ENCODE results near the gene IGSF21.
"Not testable (repeated sequence)": the region's sequence is repeated elsewhere in the genome, so short reads cannot be mapped to it uniquely, and the experiment has no call there.

IGSF21 gene

GRCh38 chr1:18360251-18360650 lies 252.7 kb downstream of the IGSF21 start:
- H3K27ac ChIP-seq (ENCODE audit: low read depth, low read length), result no peak overlapping the region
- H3K27me3 ChIP-seq (ENCODE audit: control insufficient read depth in 1 of 2, insufficient read depth in 2 of 2, low read length in 2 of 2), result peaks cover 0 to 49% of the 10 kb centered on the region in 2 donors
- H3K36me3 ChIP-seq (ENCODE audit: insufficient read depth, low read length), result no peaks in the 10 kb centered on the region

GRCh38 chr1:18362150-18362549 lies 254.6 kb downstream of the IGSF21 start:
- Histone ChIP-seq H3K4me1 (ENCODE audit: insufficient read depth, low read length) (no peaks in the 10 kb centered on the region), H3K9me3 (ENCODE audit: low read length) (no peaks in the 10 kb centered on the region), H3K4me3 (ENCODE audit: low read depth in 1 of 2, low read length in 2 of 2) (no peak overlapping the region), H3K27me3 (ENCODE audit: control insufficient read depth in 1 of 2, insufficient read depth in 2 of 2, low read length in 2 of 2) (peaks cover 0 to 36% of the 10 kb centered on the region in 2 donors), H3K27ac (ENCODE audit: low read depth, low read length) (no peak overlapping the region), H3K9ac (ENCODE audit: low read length) (no peak overlapping the region), H3K36me3 (ENCODE audit: insufficient read depth, low read length) (no peaks in the 10 kb centered on the region)

More at GRCh38 chr1:18360251-18360650, 252.7 kb downstream of the IGSF21 start:
- no peaks in the 10 kb centered on the region for H3K9me3 ChIP-seq (ENCODE audit: low read length)
- no peak overlapping the region for H3K9ac ChIP-seq (ENCODE audit: low read length)
- no peaks in the 10 kb centered on the region for H3K4me1 ChIP-seq (ENCODE audit: insufficient read depth, low read length)
- no peak overlapping the region for H3K4me3 ChIP-seq (ENCODE audit: low read depth in 1 of 2, low read length in 2 of 2)

- H3K4me1 ChIP-seq (ENCODE audit: insufficient read depth, low read length), result no peaks in the 10 kb centered on the region
- H3K4me3 ChIP-seq (ENCODE audit: low read depth in 1 of 2, low read length in 2 of 2), result no peak overlapping the region
- H3K9ac ChIP-seq (ENCODE audit: low read length), result no peak overlapping the region
- no peak overlapping the region for H3K27ac ChIP-seq (ENCODE audit: low read depth, low read length)
- peaks cover 0 to 36% of the 10 kb centered on the region in 2 donors for H3K27me3 ChIP-seq (ENCODE audit: control insufficient read depth in 1 of 2, insufficient read depth in 2 of 2, low read length in 2 of 2)
- no peaks in the 10 kb centered on the region for H3K9me3 ChIP-seq (ENCODE audit: low read length)
- no peaks in the 10 kb centered on the region for H3K36me3 ChIP-seq (ENCODE audit: insufficient read depth, low read length)
These were observed 255.8 kb downstream of the IGSF21 start for GRCh38 chr1:18363436-18363835.

DNA sequence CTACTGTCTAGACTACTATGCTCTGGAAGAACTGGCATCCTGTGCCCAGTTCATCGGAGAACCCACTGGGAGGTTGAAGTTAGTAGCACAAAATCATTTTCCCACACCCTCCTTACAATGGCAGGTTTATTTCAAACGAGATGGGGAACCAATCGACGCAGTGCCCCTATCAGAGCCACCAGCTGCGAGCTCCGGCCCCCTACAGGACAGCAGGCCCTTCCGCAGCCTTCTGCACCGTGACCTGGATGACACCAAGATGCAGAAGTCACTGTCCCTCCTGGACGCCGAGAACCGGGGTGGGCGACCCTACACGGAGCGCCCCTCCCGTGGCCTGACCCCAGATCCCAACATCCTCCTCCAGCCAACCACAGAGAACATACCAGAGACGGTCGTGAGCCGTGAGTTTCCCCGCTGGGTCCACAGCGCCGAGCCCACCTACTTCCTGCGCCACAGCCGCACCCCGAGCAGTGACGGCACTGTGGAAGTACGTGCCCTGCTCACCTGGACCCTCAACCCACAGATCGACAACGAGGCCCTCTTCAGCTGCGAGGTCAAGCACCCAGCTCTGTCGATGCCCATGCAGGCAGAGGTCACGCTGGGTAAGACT lies 257.6 kb downstream of the IGSF21 start:
- Histone ChIP-seq H3K4me3 (ENCODE audit: low read depth in 1 of 2, low read length in 2 of 2) (no peak overlapping the region), H3K9me3 (ENCODE audit: low read length) (no peaks in the 10 kb centered on the region), H3K9ac (ENCODE audit: low read length) (no peak overlapping the region), H3K36me3 (ENCODE audit: insufficient read depth, low read length) (no peaks in the 10 kb centered on the region), H3K27me3 (ENCODE audit: control insufficient read depth in 1 of 2, insufficient read depth in 2 of 2, low read length in 2 of 2) (peaks cover 0 to 25% of the 10 kb centered on the region in 2 donors), H3K27ac (ENCODE audit: low read depth, low read length) (no peak overlapping the region), H3K4me1 (ENCODE audit: insufficient read depth, low read length) (no peaks in the 10 kb centered on the region)

DNA sequence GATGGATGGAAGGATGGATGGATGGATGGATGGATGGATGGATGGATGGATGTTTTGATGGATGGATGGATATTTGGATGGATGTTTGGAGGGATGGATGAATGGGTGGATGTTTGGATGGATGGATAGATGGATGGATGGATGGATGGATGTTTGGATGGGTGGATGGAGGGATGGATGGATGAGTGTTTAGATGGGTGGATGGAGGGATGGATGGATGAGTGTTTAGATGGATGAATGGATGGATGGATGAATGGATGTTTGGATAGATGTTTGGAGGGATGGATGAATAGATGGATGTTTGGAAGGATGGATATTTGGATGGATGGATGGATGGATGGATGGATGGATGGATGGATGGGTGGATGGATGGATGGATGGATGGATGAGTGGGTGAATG lies 264.9 kb downstream of the IGSF21 start:
- not testable (repeated sequence) for H3K27ac ChIP-seq (ENCODE audit: low read depth, low read length); H3K4me3 ChIP-seq (ENCODE audit: low read depth in 1 of 2, low read length in 2 of 2); H3K9ac ChIP-seq (ENCODE audit: low read length); H3K4me1 ChIP-seq (ENCODE audit: insufficient read depth, low read length); H3K27me3 ChIP-seq (ENCODE audit: control insufficient read depth in 1 of 2, insufficient read depth in 2 of 2, low read length in 2 of 2); H3K36me3 ChIP-seq (ENCODE audit: insufficient read depth, low read length); H3K9me3 ChIP-seq (ENCODE audit: low read length)

- H3K4me1 ChIP-seq (ENCODE audit: insufficient read depth, low read length), result no peaks in the 10 kb centered on the region
These were observed 265.6 kb downstream of the IGSF21 start for GRCh38 chr1:18373151-18373550.

DNA sequence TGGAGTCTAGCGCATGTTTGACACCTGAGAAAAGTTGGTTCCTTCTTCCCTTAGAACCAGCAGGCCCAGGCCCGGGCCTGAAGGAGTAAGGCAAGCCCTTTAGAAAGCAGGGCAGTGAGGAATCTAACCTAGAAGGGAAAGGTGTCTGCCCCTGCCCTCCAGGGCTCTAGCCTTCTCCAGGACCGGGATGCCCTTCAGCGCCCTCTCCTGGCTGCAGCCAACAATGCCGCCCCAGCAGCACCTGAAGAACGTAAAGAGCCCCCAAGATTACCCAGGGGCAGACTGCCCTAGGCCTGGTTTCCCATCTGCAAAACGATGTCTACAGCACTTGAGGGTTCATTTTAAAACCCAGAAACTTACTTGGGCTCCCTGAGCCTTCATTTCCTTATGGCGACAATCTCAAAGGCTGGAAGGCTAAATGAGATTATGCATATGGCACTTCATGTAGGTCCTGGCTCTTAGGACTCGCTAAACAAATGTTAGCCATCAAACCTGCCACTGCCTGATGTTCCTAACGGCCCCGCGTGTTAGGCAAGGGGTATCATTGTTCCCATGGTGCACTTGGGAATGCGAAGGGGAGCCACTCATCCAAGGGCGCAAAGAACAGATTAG lies 266.4 kb downstream of the IGSF21 start:
- H3K9ac ChIP-seq (ENCODE audit: low read length), result no peak overlapping the region
- H3K4me1 ChIP-seq (ENCODE audit: insufficient read depth, low read length), result no peaks in the 10 kb centered on the region

More at GRCh38 chr1:18373151-18373550, 265.6 kb downstream of the IGSF21 start:
- Histone ChIP-seq H3K27ac (ENCODE audit: low read depth, low read length) (no peak overlapping the region), H3K27me3 (ENCODE audit: control insufficient read depth in 1 of 2, insufficient read depth in 2 of 2, low read length in 2 of 2) (no peaks in the 10 kb centered on the region), H3K9me3 (ENCODE audit: low read length) (no peaks in the 10 kb centered on the region), H3K9ac (ENCODE audit: low read length) (no peak overlapping the region), H3K4me3 (ENCODE audit: low read depth in 1 of 2, low read length in 2 of 2) (no peak overlapping the region), H3K36me3 (ENCODE audit: insufficient read depth, low read length) (no peaks in the 10 kb centered on the region)

DNA sequence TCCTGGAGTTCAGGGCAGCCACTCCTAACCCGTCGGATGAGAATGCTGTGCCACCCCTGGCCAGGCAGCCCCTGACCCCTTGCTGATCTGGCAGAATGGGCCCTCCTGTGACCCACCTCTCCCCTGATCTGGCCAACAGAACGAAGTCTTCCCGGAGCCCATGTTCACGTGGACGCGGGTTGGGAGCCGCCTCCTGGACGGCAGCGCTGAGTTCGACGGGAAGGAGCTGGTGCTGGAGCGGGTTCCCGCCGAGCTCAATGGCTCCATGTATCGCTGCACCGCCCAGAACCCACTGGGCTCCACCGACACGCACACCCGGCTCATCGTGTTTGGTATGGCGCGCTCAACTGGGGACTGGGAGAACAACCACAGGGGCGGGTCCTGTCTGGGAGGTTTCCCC lies 269.1 kb downstream of the IGSF21 start:
- H3K4me3 ChIP-seq (ENCODE audit: low read depth in 1 of 2, low read length in 2 of 2), result no peak overlapping the region
- H3K36me3 ChIP-seq (ENCODE audit: insufficient read depth, low read length), result no peaks in the 10 kb centered on the region
- H3K27me3 ChIP-seq (ENCODE audit: control insufficient read depth in 1 of 2, insufficient read depth in 2 of 2, low read length in 2 of 2), result no peaks in the 10 kb centered on the region
- no peak overlapping the region for H3K9ac ChIP-seq (ENCODE audit: low read length)
- no peaks in the 10 kb centered on the region for H3K9me3 ChIP-seq (ENCODE audit: low read length)
- no peaks in the 10 kb centered on the region for H3K4me1 ChIP-seq (ENCODE audit: insufficient read depth, low read length)
- H3K27ac ChIP-seq (ENCODE audit: low read depth, low read length), result no peak overlapping the region

More for the DNA sequence above, 266.4 kb downstream of the IGSF21 start:
- Histone ChIP-seq H3K4me3 (ENCODE audit: low read depth in 1 of 2, low read length in 2 of 2) (no peak overlapping the region), H3K27me3 (ENCODE audit: control insufficient read depth in 1 of 2, insufficient read depth in 2 of 2, low read length in 2 of 2) (no peaks in the 10 kb centered on the region), H3K27ac (ENCODE audit: low read depth, low read length) (no peak overlapping the region), H3K36me3 (ENCODE audit: insufficient read depth, low read length) (no peaks in the 10 kb centered on the region), H3K9me3 (ENCODE audit: low read length) (no peaks in the 10 kb centered on the region)

GRCh38 chr1:18380288-18380687 lies 272.7 kb downstream of the IGSF21 start:
- Histone ChIP-seq H3K9me3 (ENCODE audit: low read length) (no peaks in the 10 kb centered on the region), H3K4me1 (ENCODE audit: insufficient read depth, low read length) (no peaks in the 10 kb centered on the region), H3K9ac (ENCODE audit: low read length) (no peak overlapping the region), H3K27ac (ENCODE audit: low read depth, low read length) (no peak overlapping the region), H3K27me3 (ENCODE audit: control insufficient read depth in 1 of 2, insufficient read depth in 2 of 2, low read length in 2 of 2) (peaks cover 0 to 7% of the 10 kb centered on the region in 2 donors), H3K4me3 (ENCODE audit: low read depth in 1 of 2, low read length in 2 of 2) (no peak overlapping the region), H3K36me3 (ENCODE audit: insufficient read depth, low read length) (no peaks in the 10 kb centered on the region)

DNA sequence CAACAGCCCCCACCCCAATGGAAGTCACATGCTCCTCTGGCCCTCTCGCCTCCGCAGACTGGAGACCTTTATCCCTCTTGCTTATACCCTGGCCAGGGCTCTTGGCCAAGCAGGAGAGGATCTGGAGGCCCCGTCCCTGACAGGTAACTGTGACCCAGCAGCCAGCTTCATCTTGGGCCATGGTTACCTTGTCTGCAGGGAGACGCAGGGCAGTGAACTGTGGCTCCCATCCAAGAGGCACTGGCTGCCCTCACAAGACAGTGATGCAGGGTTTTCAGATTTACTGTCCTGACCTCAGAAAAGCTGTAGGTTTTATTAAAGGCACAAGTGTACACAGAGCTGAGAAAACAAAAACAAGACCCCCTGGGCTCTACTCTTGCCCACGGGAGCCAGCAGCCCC lies 276.5 kb downstream of the IGSF21 start:
- no peaks in the 10 kb centered on the region for H3K9me3 ChIP-seq (ENCODE audit: low read length)
- H3K36me3 ChIP-seq (ENCODE audit: insufficient read depth, low read length), result no peaks in the 10 kb centered on the region
- no peak overlapping the region for H3K4me3 ChIP-seq (ENCODE audit: low read depth in 1 of 2, low read length in 2 of 2)

GRCh38 chr1:18384471-18384870 lies 276.9 kb downstream of the IGSF21 start:
- Histone ChIP-seq H3K9ac (ENCODE audit: low read length) (no peak overlapping the region), H3K36me3 (ENCODE audit: insufficient read depth, low read length) (no peaks in the 10 kb centered on the region), H3K4me1 (ENCODE audit: insufficient read depth, low read length) (no peaks in the 10 kb centered on the region), H3K27me3 (ENCODE audit: control insufficient read depth in 1 of 2, insufficient read depth in 2 of 2, low read length in 2 of 2) (peaks cover 0 to 7% of the 10 kb centered on the region in 2 donors), H3K27ac (ENCODE audit: low read depth, low read length) (no peak overlapping the region), H3K4me3 (ENCODE audit: low read depth in 1 of 2, low read length in 2 of 2) (no peak overlapping the region), H3K9me3 (ENCODE audit: low read length) (no peaks in the 10 kb centered on the region)

More for the DNA sequence above, 276.5 kb downstream of the IGSF21 start:
- H3K9ac ChIP-seq (ENCODE audit: low read length), result no peak overlapping the region
- H3K27ac ChIP-seq (ENCODE audit: low read depth, low read length), result no peak overlapping the region
- peaks cover 0 to 7% of the 10 kb centered on the region in 2 donors for H3K27me3 ChIP-seq (ENCODE audit: control insufficient read depth in 1 of 2, insufficient read depth in 2 of 2, low read length in 2 of 2)
- H3K4me1 ChIP-seq (ENCODE audit: insufficient read depth, low read length), result no peaks in the 10 kb centered on the region

All from muscle layer of colon (tissue), 2 donors.